ENCODE measurements around the gene MZF1.
A peak's percentile ranks its signal among the peaks of the same experiment; 100 is the strongest.
"Not testable (repeated sequence)": the region's sequence is repeated elsewhere in the genome, so short reads cannot be mapped to it uniquely, and the experiment has no call there.

The MZF1 gene

DNA sequence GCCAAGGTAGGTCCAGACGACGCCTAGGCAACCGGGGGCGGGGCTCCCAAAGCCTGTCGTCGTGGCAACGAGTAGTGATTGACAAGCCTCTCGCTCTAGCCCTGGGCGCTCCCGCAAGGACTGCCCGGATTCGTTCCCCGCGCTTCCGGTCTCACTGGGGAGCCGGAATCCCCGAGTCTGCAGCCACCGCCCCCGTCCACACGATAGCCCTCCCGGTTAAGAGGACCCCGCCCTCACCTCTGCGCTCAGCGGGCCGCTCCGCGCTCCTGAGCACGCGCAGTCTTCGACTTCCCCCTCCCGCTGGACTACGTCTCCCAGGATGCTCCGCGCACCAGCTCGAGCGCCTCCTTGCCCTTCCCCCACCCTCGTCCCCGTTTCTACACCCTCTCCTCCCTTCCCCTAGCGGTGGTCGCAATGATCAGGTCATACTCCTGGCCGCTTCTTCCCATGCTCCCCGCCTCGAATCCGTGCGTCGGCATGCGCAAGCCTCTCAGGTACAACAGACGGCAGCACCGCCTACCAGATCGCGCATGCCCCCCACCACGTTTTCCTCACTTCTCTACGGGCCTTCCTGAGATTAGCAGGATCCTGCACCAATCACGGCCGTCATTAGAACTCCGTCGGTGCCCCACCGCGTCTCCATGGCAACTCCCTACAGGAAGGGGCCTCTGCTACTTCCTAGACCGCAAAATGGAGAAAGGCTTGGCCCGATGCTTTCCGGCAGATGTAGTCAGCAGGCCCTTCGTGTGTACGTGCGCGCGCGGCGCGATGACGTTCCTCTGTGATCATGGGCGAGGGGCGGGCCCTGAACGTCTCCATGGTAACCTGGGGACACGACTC, at the start of gene MZF1:
Gene MZF1 (minus strand): TSS at position 518 of the 840 bp plus-strand sequence. CDS start 1,946 bp downstream, outside the sequence.
- peak; percentile 99 for DNase-seq (ENCODE audit: low spot score)

GRCh38 chr19:58607213-58607612, 34.1 kb upstream of the MZF1 start:
- not testable (repeated sequence) for DNase-seq (ENCODE audit: low spot score)

- DNase-seq (ENCODE audit: low spot score), result not testable (repeated sequence)
Observed at GRCh38 chr19:58606251-58606896, 33.2 kb upstream of the MZF1 start.

GRCh38 chr19:58586133-58586765, 13.1 kb upstream of the MZF1 start:
- no peak for DNase-seq (ENCODE audit: low spot score)

DNA sequence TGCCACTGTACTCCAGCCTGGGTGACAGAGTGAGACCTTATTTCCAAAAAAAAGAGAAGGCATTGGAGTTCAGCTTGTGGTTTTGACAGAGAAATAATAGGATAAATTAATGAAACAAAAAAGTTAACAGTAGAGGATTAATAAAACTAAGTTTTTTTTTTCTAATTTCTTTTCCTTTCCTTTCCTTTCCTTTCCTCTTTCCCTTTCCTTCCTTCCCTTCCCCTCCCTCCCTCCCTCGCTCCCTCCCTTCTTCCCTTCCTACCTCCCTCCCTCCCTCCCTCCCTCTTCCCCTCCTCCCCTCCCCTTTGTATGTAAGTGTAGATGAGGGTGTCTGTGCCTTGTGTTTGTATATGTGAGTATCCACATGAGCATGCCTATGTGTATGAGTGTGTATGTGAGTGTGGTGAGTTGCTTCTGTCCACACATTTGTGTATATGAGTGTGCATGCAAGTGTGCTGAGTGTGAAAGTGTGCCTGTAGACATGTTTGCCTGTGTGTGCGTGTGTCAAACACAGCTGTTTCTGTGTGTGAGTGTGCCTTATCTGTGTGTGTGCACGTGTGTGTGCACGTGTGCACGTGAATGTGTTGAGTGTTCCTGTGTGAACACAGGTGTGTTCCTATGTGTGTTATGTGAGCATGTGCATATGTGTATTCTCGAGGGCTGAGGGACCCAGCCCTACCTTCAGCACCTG, 12.5 kb upstream of the MZF1 start:
- DNase-seq (ENCODE audit: low spot score), result no peak

DNA sequence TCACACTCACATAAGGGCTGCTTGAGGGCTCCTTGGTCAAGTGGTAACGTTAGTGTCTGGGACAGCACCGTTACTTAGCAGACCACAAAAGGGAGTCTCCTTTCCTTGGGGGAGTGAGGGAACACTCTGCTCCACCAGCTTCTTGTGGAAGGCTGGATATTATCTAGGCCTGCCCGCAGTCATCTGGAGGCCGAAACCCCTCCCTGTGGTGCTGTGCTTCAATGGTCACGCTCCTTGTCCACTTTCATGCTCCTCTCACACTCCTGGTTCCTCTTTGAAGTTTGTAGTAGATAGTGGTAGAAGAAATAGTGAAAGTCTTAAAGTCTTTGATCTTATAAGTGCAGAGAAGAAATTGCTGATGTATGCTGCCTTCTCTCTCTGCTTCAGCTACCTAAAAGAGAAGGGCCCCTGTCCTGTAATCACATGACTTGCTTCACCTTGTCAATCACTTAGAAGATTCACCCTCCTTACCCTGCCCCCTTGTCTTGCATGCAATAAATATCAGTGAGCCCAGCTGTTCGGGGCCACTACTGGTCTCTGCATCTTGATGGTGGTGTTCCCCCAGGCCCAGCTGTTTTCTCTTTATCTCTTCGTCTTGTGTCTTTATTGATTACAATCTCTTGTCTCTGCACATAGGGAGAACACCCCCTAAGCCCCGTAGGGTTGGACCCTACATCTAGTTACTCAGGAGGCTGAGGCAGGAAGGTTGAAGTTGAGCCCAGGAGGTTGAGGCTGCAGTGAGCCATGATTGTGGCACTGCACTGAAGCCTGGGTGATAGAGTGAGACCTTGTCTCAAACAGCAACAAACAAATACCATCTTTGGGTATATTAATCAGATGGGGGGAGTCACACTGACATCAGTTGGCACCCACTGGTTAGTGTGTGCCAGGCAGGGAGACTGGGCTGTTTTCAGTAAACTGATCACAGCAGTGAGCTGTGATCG, 11.6 kb upstream of the MZF1 start:
- DNase-seq (ENCODE audit: low spot score), result no peak

GRCh38 chr19:58582985-58583384, 9.8 kb upstream of the MZF1 start:
- DNase-seq (ENCODE audit: low spot score), result no peak

GRCh38 chr19:58581227-58582141, 8.3 kb upstream of the MZF1 start:
- DNase-seq (ENCODE audit: low spot score), result peak; percentile 87

- no peak for DNase-seq (ENCODE audit: low spot score)
Observed at GRCh38 chr19:58579473-58580142, 6.5 kb upstream of the MZF1 start.

- DNase-seq (ENCODE audit: low spot score), result no peak
Observed at GRCh38 chr19:58578012-58578925, 5.1 kb upstream of the MZF1 start.

GRCh38 chr19:58577581-58577980, 4.4 kb upstream of the MZF1 start:
- DNase-seq (ENCODE audit: low spot score), result not testable (repeated sequence)

DNA sequence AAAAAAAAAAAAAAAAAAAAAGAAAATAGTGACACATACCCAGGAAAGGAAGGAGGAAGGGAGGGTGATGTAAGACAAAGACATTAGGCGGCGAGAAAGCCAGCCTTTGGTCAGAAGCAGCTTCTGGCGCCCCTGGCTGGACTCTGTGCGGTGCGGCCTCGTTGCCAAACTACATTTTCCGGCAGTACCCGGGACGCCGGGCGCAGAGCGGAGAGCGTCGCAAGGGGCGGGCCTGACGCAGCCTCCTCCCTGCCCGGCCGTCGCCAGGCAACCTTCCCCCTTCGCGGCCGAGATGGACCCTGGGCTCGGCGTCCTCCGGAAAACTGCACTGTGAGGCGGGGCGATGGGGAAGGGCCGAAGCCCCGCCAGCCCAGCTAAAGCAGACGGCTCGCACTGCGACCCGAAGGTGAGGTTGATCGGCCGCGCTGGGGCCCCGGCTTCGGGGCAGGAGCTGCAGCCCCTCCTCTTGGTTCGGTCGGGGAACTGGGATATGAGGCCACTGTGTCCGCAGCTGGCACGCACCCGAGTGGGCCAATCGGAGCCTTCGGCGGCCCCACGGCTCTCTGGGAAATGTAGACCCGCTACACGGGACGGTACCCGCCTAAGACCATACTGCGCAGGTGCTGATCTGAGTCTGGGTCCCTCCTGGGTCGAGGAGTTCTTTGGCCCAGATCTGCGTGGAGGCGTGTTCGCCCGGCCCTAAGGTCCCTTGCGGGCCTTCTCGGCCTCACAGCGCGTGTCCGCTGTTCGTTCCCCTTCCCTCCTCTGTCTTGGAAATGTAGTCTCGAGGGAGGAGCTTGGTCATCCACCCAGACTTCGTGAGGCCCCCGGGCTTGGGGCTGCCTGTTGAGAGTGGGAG, 2.3 kb upstream of the MZF1 start:
- peak; percentile 94 for DNase-seq (ENCODE audit: low spot score)

- no peak for DNase-seq (ENCODE audit: low spot score)
Observed at GRCh38 chr19:58573658-58574164, 576 bp upstream of the MZF1 start.

- no peak for DNase-seq (ENCODE audit: low spot score)
Observed at GRCh38 chr19:58572026-58572817, 913 bp downstream of the MZF1 start.

GRCh38 chr19:58571575-58571947, 1.6 kb downstream of the MZF1 start:
- DNase-seq (ENCODE audit: low spot score), result no peak

Measured in left forelimb (tissue), 1 donor.